HG03025 (cell line): ENCODE measurements around the gene SULT2B1.
"Not testable (repeated sequence)": the region's sequence is repeated elsewhere in the genome, so short reads cannot be mapped to it uniquely, and the experiment has no call there.

Experiments
- ATAC-seq: cut with Tn5 transposase; IDR thresholded peaks from one replicate; pipeline ENCODE4 v1.9.1; 2021; ENCODE audit warnings: mild to moderate bottlenecking, moderate library complexity; ENCODE audit not compliant: unreplicated experiment, low FRiP score

Gene SULT2B1

DNA sequence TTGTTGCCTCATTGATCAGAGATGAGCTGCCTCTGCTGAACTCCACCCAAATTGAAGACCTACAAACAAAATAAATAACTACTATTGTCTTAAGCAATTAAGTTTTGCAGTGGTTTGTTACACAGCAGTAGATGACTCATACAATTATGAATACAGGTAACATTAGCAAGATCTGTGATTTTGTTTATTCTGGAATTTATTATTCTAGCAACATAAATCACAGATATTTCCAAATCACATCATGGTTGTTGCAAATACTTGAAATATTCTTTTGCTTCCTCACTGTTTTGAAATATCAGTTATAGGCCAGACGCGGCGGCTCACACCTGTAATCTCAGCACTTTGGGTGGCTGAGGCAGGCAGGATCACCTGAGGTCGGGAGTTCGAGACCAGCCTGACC is 27.2 kb upstream of the SULT2B1 start:
- no peak for ATAC-seq

- ATAC-seq = no peak
Measured at GRCh38 chr19:48529156-48529555, 22.8 kb upstream of the SULT2B1 start.

- no peak for ATAC-seq
Measured at GRCh38 chr19:48530066-48530720, 21.8 kb upstream of the SULT2B1 start.

GRCh38 chr19:48530770-48531169 is 21.2 kb upstream of the SULT2B1 start:
- ATAC-seq = no peak

DNA sequence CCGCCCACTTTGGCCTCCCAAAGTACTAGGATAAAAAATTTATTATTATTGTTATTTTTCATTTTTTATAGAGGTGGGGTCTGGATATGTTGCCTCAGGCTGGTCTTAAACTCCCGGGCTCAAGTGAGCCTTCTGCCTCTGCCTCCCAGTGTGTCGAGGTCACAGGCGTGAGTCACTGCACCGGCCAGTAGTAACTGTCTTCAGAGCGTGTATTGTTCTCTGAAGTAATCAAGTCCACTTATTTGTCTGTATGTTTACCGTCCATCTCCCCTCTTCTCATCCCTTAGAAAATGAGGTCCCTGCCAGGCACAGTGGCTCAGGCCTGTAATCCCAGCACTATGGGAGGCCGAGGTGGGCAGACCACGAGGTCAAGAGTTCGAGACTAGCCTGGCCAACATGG is 18.2 kb upstream of the SULT2B1 start:
- ATAC-seq = no peak

GRCh38 chr19:48537541-48537940 is 14.4 kb upstream of the SULT2B1 start:
- ATAC-seq = no peak

GRCh38 chr19:48538057-48538456 is 13.9 kb upstream of the SULT2B1 start:
- ATAC-seq = not testable (repeated sequence)

DNA sequence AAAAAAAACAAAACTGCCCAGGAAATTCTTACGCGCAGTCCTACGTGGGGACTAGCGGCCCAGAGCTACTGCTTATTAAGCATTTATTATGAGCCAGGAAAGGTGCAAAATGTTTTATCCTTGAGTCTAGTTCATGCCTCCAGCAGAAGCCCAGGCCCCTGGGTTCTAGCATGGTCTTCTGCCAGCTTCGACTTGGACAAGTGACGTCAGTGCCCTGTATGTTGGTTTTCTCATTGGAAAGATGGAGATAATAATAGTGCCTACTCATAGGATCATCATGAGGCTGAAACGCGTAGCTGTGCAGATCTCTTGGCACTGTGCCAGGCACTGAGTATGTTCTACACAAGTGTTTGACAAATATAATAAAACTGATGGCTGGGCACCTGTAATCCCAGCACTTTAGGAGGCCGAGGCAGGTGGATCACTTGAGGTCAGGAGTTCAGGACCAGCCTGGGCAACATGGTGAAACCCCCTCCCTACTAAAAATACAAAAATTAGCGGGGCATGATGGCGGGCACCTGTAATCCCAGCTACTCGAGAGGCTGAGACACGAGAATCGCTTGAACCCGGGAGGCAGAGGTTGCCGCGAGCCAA is 12.4 kb upstream of the SULT2B1 start:
- no peak for ATAC-seq

- ATAC-seq = no peak
Measured at GRCh38 chr19:48540110-48540509, 11.9 kb upstream of the SULT2B1 start.

DNA sequence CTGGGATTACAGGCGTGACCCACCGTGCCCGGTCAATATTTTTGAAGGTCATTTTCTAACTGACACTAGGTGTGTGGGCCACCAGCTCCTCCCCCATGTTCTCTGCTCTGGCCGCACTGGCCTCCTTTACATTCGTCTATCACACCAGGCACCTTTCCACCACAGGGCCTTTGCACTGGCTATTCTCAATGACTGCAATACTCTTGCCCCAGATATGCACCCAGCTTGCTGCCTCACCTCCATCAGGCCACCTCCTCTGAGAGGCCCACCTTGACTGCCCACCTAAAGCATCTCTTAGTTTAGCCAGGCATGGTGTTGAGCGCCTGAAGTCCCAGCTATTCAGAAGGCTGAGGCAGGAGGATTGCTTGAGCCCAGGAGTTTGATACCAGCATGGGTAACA is 10.2 kb upstream of the SULT2B1 start:
- ATAC-seq = no peak

DNA sequence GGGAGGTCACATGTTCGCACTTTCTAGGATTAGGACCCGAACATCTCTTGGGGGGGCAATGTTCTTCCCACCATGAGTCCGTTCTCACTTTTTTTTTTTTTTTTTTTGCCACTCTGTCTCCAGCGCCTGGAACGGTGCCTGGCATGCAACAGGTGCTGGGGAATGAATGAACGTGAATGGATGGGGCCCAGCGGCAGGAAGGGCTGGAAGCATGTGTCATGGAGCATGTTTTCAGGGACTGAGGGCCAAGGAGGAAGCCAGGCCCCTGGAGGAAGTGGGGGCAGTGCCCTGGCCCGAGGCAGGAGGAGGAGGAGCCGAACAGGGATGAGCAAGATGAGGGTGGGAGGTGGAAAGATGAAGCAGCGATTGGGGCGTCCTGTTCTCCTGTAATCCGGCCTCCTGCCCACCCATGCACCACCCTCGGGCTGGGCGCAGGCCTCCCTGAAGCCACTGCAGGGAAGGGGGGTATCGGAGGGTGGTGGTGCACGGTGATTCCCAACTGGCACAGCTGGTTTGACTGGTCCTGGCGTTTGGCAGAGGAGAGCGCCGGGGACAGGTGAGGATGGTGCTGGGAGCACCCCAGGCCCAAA is 8.8 kb upstream of the SULT2B1 start:
- no peak for ATAC-seq

GRCh38 chr19:48544856-48545750 is 6.9 kb upstream of the SULT2B1 start:
- no peak for ATAC-seq

DNA sequence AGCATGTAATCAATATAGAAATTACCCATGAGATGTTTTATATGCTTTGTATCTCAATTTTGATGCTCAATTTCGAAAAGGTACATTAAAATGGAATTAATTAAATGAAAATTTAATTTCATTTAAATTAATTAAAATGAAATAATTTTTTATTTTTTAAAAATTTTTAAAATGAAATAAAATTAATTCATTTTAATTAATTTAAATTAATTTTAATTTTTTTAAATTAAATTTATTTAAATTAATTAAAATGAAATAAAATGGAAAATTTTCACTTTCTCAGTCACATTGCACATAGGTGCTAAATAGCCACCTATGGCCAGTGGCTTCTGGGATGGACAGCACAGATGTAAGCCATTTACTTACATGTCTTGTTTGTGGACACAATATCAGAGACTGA is 4.2 kb upstream of the SULT2B1 start:
- no peak for ATAC-seq

DNA sequence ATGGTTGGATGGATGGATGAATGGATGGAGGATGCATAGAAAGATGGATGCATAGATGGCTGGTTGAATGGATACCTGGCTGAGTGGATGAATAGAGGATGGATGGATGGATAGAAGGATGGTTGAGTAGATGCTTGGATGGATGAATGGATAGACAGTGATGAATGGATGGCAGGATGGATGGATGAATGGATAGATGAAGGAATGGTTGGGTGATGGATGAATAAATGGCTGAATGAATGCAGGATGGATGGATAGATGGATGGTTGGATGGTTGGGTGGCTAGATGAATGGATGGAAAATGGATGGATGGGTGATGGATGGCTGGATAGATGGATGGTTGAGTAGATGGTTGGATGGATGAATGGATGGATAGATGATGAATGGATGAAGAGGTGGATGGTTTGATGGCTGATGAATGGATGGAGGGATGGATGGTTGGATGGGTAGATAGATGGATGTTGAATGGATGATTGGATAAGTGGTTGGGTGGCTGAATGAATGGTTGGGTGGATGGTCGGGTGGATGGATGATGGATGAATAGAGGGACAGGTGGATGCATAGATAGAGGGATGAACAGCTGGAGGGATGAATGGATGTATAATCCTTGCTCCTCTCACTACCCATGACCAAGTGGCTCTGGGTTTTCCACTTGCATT is 3.6 kb upstream of the SULT2B1 start:
- ATAC-seq = no peak

DNA sequence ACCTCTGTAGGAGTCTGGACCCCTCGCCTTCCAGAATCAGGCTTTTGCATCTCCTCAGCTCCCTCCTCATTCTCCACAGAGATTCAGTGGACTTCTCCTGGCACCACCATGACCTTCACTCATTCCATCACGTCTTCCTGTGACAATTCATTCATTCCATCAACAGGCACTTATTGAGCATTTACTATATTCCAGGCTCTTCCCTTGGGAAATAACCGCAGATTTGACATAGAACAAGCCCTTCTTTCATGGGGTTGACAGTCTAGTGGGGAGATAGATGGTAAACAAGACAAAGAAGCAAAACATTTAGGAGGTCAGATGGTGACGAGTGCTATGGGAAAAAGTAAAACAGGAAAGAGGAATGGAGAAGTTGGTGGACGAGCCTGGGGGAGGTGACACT is 2.6 kb upstream of the SULT2B1 start:
- no peak for ATAC-seq

GRCh38 chr19:48552406-48553322 is 692 bp downstream of the SULT2B1 start:
- no peak for ATAC-seq

DNA sequence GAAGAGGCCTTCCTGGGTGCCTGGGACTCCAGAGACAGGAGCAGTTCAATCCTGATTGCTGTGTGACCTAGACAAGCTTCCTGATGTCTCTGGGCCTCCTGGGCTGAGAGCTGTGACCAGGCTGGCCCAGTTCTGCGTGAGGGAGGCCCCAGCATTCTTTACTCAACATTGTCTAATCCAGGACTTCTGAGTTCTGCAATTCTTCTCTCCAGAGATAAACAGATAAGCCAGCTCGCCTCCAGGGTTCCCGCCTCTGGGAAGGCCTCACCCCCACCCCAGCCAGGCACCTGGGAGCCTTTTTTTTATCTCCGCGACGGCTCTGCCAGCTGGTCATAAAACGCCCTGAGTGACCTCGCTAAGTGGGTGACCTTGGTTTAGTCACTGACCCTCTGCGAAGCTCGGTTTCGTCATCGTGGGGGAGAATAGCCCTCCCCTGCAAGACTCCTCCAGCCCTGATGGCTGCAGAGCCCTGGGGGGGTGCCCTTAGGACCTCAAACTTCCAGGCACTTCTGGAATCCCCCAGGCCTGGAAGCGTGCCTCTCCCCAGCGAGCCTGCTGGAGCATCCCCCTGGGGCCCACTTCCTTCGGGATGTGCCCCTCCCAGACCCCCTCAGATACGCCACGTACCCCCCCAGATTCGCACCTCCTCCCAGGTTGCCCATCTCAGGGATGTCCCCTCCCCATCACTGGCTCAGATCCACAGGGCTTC is 1.9 kb downstream of the SULT2B1 start:
- no peak for ATAC-seq

DNA sequence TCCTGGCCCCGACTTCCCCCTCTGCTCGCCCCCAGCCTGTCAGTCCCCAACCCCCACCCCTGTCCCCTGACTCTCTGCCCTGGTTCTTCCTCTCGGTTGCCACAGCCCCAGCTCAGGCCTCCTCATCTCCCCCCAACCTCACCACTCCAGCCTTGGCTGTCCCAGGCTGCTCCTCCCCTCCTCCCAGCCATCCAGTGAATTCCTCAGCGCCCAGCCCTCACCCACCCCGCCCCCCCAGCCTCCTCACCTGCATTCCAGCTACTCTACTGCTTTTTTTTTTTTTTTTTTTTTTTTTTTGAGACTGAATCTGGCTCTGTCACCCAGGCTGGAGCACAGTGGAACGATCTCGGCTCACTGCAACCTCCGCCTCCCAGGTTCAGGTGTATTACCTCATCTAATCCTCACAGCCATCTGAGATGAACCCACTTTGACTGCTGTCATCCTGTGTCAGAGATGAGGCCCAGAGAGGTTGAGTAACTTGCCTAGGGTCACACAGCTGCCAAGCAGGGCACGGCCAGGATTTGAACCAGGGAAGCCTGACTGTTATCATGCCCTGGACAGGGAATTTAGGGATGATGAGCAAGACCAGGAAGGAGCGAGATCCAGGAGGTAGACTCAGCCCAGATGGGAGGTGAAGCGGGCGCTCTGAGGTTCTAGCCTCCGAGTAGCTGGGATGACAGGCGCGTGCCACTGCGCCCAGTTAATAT is 2.6 kb downstream of the SULT2B1 start:
- no peak for ATAC-seq
